Esophagus muscularis mucosa (tissue), 4 donors: Measurements from ENCODE around the gene ATRNL1. TPM values are rescaled to one million over a fixed set of nuclear protein-coding genes. Genes with fewer than 3 reads are reported as not detected.

Experiments used
- DNase-seq: peaks from one replicate; pipeline ENCODE4 v3.0.0-alpha.2; 2017; ENCODE audit errors: extremely low spot score
- H3K27ac ChIP-seq, 4 donors: fragments of 200-600 bp; sonication (generic); replicated peaks in 1 of 4; 1 replicate in 3 of 4; 2 replicates in 1 of 4; pipeline ENCODE4 v1.5.1; 2016 to 2019; ENCODE audit warnings: mild to moderate bottlenecking in 1 of 4
- H3K27me3 ChIP-seq, 4 donors: fragments of 200-600 bp; sonication (generic); one replicate each; pipeline versions ENCODE4 v1.5.1 to v1.6.0; 2016 to 2019
- H3K36me3 ChIP-seq, 4 donors: fragments of 200-600 bp; sonication (generic); one replicate each; pipeline ENCODE4 v1.5.1; 2016 to 2019
- H3K4me1 ChIP-seq, 4 donors: fragments of 200-600 bp; sonication (generic); one replicate each; pipeline ENCODE4 v1.5.1; 2016 to 2019
- H3K4me3 ChIP-seq, 4 donors: fragments of 200-600 bp; sonication (generic); 1 replicate in 2 of 4; 2 replicates in 2 of 4; pipeline ENCODE4 v1.5.1; 2016 to 2019; ENCODE audit warnings: mild to moderate bottlenecking in 4 of 4, moderate library complexity in 1 of 4
- H3K9me3 ChIP-seq, 4 donors: fragments of 200-600 bp; sonication (generic); 1 replicate in 3 of 4; 2 replicates in 1 of 4; pipeline ENCODE4 v1.5.1; 2016 to 2019
- CTCF ChIP-seq, 3 experiments: fragments of 200-600 bp in 2 of 3; fragments of 450-650 bp in 1 of 3; sonication (generic) in 2 of 3; IDR thresholded peaks; one replicate each; pipeline ENCODE4 v1.5.1; 2017 to 2019; ENCODE audit warnings: antibody characterized with exemption in 3 of 3, mild to moderate bottlenecking in 2 of 3, moderate library complexity in 1 of 3
- EP300 ChIP-seq: sonication (generic); formaldehyde crosslinking; IDR thresholded peaks from one replicate; pipeline ENCODE4 v1.6.1; 2017; ENCODE audit warnings: antibody characterized with exemption
- POLR2A ChIP-seq: fragments of 450-650 bp; IDR thresholded peaks from one replicate; pipeline ENCODE4 v1.6.1; 2017; ENCODE audit warnings: antibody characterized with exemption, moderate library complexity, mild to moderate bottlenecking, low read depth
- POLR2AphosphoS5 ChIP-seq, 2 donors: sonication (generic); formaldehyde crosslinking; IDR thresholded peaks; one replicate each; pipeline ENCODE4 v1.6.1; 2017; ENCODE audit warnings: antibody characterized with exemption in 2 of 2
- WGBS: methylation state at CpG from one replicate; pipeline ENCODE4 v1.1.5; 2018; 5-methylcytosine and 5-hydroxymethylcytosine counted together
- intact Hi-C: fragments of 100-400 bp; cut with DNase I; formaldehyde crosslinking; loops from one replicate; pipeline ENCODE4 v1.15.1; 2023
- total RNA-seq, 4 donors: library from RNA; depleted of rRNA; stranded (reverse); fragments of >200 nt; gene quantifications; one replicate each; pipeline versions ENCODE4 v1.1.0 to v1.2.1, GENCODE V29; 2016

Gene ATRNL1
- 10 to 100 TPM in 2 of 4 donors, 1 to 10 TPM in 2; 5.0 to 18.0 (median 11.3) TPM for total RNA-seq

- peak within 1 kb of the TSS; percentile 55 to 87 (median 78) for H3K4me3 ChIP-seq
- H3K27me3 ChIP-seq, result peaks cover 0 to 14% (median 3%) of the 10 kb centered on the region in 4 donors
- H3K27ac ChIP-seq, result peak within 1 kb of the TSS; percentile 44 to 81 (median 78)
- intact Hi-C loops, result loop anchor here (10.0 kb wide), 2 partner anchors 149 to 219 kb away; no protein-coding TSS in a partner anchor
- 0% methylated on average over 4 of the region's 70 CpGs for WGBS
- H3K36me3 ChIP-seq, result no peaks in the 10 kb centered on the region
- DNase-seq, result no peak
- TF ChIP-seq CTCF (IDR thresholded peaks at IDR 0.05) (no peak), EP300 (no peak), POLR2AphosphoS5 (IDR thresholded peaks at IDR 0.05) (no peak), POLR2A (no peak)
- H3K4me1 ChIP-seq, result peaks cover 6 to 29% (median 24%) of the 10 kb centered on the region in 4 donors
- H3K9me3 ChIP-seq, result no peaks in the 10 kb centered on the region
Observed at GRCh38 chr10:115093286-115093775, at the start of gene ATRNL1. Gene ATRNL1 (plus strand): TSS chr10:115093365. CDS start chr10:115093751, 386 bp downstream.

GRCh38 chr10:115043719-115044118, 49.4 kb upstream of the ATRNL1 start:
- 87% methylated on average over 4 of the region's 4 CpGs for WGBS
- H3K27ac ChIP-seq, result no peak overlapping the region
- DNase-seq, result no peak

GRCh38 chr10:115044891-115045290, 48.3 kb upstream of the ATRNL1 start:
- no peak for TF ChIP-seq POLR2A
- TF ChIP-seq POLR2AphosphoS5 (IDR thresholded peaks at IDR 0.05), result no peak
- TF ChIP-seq EP300, result no peak
- TF ChIP-seq CTCF (IDR thresholded peaks at IDR 0.05), result no peak
- Histone ChIP-seq H3K9me3 (no peaks in the 10 kb centered on the region), H3K4me3 (no peak overlapping the region), H3K4me1 (peaks cover 0 to 9% (median 4%) of the 10 kb centered on the region in 4 donors), H3K27ac (no peak overlapping the region), H3K36me3 (no peaks in the 10 kb centered on the region), H3K27me3 (no peaks in the 10 kb centered on the region)
- WGBS, result 96% methylated on average over 1 of the region's 1 CpG
- DNase-seq, result no peak
- intact Hi-C loops, result no loop called here

More at GRCh38 chr10:115043719-115044118, 49.4 kb upstream of the ATRNL1 start:
- no peaks in the 10 kb centered on the region for H3K9me3 ChIP-seq
- no peaks in the 10 kb centered on the region for H3K27me3 ChIP-seq
- H3K36me3 ChIP-seq, result no peaks in the 10 kb centered on the region
- H3K4me3 ChIP-seq, result no peak overlapping the region
- TF ChIP-seq EP300, result no peak
- intact Hi-C loops, result no loop called here
- H3K4me1 ChIP-seq, result peaks cover 0 to 9% (median 4%) of the 10 kb centered on the region in 4 donors

- Histone ChIP-seq H3K9me3 (no peaks in the 10 kb centered on the region), H3K27me3 (no peaks in the 10 kb centered on the region), H3K27ac (no peak overlapping the region), H3K4me1 (peaks cover 0 to 9% (median 4%) of the 10 kb centered on the region in 4 donors), H3K36me3 (no peaks in the 10 kb centered on the region), H3K4me3 (no peak overlapping the region)
- intact Hi-C loops, result no loop called here
- no peak for DNase-seq
- no peak for TF ChIP-seq POLR2AphosphoS5 (IDR thresholded peaks at IDR 0.05)
- TF ChIP-seq CTCF (IDR thresholded peaks at IDR 0.05), result no peak
- no peak for TF ChIP-seq POLR2A
- TF ChIP-seq EP300, result no peak
- WGBS, result 56% methylated on average over 1 of the region's 1 CpG
Observed at GRCh38 chr10:115045499-115045898, 47.7 kb upstream of the ATRNL1 start.

- H3K36me3 ChIP-seq, result no peaks in the 10 kb centered on the region
- intact Hi-C loops, result no loop called here
- H3K4me1 ChIP-seq, result peaks cover 0 to 9% (median 4%) of the 10 kb centered on the region in 4 donors
- DNase-seq, result peak; percentile 66
- 78% methylated on average over 1 of the region's 1 CpG for WGBS
- no peak overlapping the region for H3K27ac ChIP-seq
- H3K9me3 ChIP-seq, result no peaks in the 10 kb centered on the region
- no peaks in the 10 kb centered on the region for H3K27me3 ChIP-seq
- TF ChIP-seq POLR2AphosphoS5 (IDR thresholded peaks at IDR 0.05) (no peak), EP300 (no peak), CTCF (IDR thresholded peaks at IDR 0.05) (no peak), POLR2A (no peak)
- no peak overlapping the region for H3K4me3 ChIP-seq
Observed at GRCh38 chr10:115046686-115047236, 46.4 kb upstream of the ATRNL1 start.
